ENCODE data around the gene WDR49.
A peak's percentile ranks its signal among the peaks of the same experiment; 100 is the strongest.

WDR49 gene

GRCh38 chr3:167653760-167654159 is at the start of gene WDR49:
TSS of gene WDR49 (minus strand) at chr3:167653942. CDS start at chr3:167653425, 517 bp downstream.
- no peak for DNase-seq (ENCODE audit: low spot score)

GRCh38 chr3:167700926-167701325 is 47.2 kb upstream of the WDR49 start:
- DNase-seq (ENCODE audit: low spot score) = no peak

GRCh38 chr3:167700046-167700445 is 46.3 kb upstream of the WDR49 start:
- no peak for DNase-seq (ENCODE audit: low spot score)

GRCh38 chr3:167694121-167694520 is 40.4 kb upstream of the WDR49 start:
- no peak for DNase-seq (ENCODE audit: low spot score)

GRCh38 chr3:167691366-167691765 is 37.6 kb upstream of the WDR49 start:
- no peak for DNase-seq (ENCODE audit: low spot score)

- DNase-seq (ENCODE audit: low spot score) = peak; percentile 8
Measured at GRCh38 chr3:167684388-167684993, 30.7 kb upstream of the WDR49 start.

GRCh38 chr3:167679526-167679925 is 25.8 kb upstream of the WDR49 start:
- no peak for DNase-seq (ENCODE audit: low spot score)

GRCh38 chr3:167675848-167676247 is 22.1 kb upstream of the WDR49 start:
- DNase-seq (ENCODE audit: low spot score) = no peak

GRCh38 chr3:167673221-167673620 is 19.5 kb upstream of the WDR49 start:
- no peak for DNase-seq (ENCODE audit: low spot score)

GRCh38 chr3:167671878-167672427 is 18.2 kb upstream of the WDR49 start:
- DNase-seq (ENCODE audit: low spot score) = no peak

- DNase-seq (ENCODE audit: low spot score) = no peak
Measured at GRCh38 chr3:167669699-167670098, 16.0 kb upstream of the WDR49 start.

GRCh38 chr3:167668651-167669050 is 14.9 kb upstream of the WDR49 start:
- DNase-seq (ENCODE audit: low spot score) = no peak

- no peak for DNase-seq (ENCODE audit: low spot score)
Measured at GRCh38 chr3:167666563-167666962, 12.8 kb upstream of the WDR49 start.

GRCh38 chr3:167662919-167663400 is 9.2 kb upstream of the WDR49 start:
- DNase-seq (ENCODE audit: low spot score) = no peak

GRCh38 chr3:167657684-167658225 is 4.0 kb upstream of the WDR49 start:
- DNase-seq (ENCODE audit: low spot score) = no peak

- DNase-seq (ENCODE audit: low spot score) = no peak
Measured at GRCh38 chr3:167656821-167657220, 3.1 kb upstream of the WDR49 start.

- no peak for DNase-seq (ENCODE audit: low spot score)
Measured at GRCh38 chr3:167653155-167653554, 587 bp downstream of the WDR49 start.

GRCh38 chr3:167651826-167652225 is 1.9 kb downstream of the WDR49 start:
- no peak for DNase-seq (ENCODE audit: low spot score)

GRCh38 chr3:167650459-167650858 is 3.3 kb downstream of the WDR49 start:
- DNase-seq (ENCODE audit: low spot score) = no peak

GRCh38 chr3:167649746-167650145 is 4.0 kb downstream of the WDR49 start:
- DNase-seq (ENCODE audit: low spot score) = no peak

GRCh38 chr3:167644611-167645010 is 9.1 kb downstream of the WDR49 start:
- no peak for DNase-seq (ENCODE audit: low spot score)

GRCh38 chr3:167631471-167631870 is 22.3 kb downstream of the WDR49 start:
- no peak for DNase-seq (ENCODE audit: low spot score)

GRCh38 chr3:167626490-167626889 is 27.3 kb downstream of the WDR49 start:
- DNase-seq (ENCODE audit: low spot score) = no peak

- no peak for DNase-seq (ENCODE audit: low spot score)
Measured at GRCh38 chr3:167615030-167615429, 38.7 kb downstream of the WDR49 start.
